ENCODE measurements around the gene SIL1.
"Not testable (repeated sequence)": the region's sequence is repeated elsewhere in the genome, so short reads cannot be mapped to it uniquely, and the experiment has no call there.

Gene SIL1

DNA sequence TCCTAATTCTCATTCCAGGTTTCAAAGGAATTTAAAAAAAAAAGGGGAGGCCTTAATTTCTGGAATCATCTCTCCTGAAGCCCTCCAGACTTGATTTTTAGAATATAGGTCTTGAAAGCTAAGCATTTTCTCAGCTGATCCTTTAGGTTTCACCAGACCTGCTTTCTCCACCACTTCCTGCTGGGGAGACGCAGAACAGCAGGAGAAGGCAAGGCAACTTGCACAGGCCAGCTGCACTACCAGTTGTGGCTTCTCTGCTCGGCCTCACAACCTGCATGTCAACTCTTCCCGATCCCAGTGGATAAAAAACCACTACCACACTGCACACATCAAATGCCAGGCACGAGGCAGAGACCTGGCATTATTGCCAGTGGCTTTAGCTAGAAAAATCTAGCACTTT, 119.8 kb downstream of the SIL1 start:
- DNase-seq (ENCODE audit: insufficient read length, low spot score) (no peak), FAIRE-seq (no peak)
- TF ChIP-seq POLR2A (IDR thresholded peaks at IDR 0.05; ENCODE audit: low read depth, low read length), result no peak

DNA sequence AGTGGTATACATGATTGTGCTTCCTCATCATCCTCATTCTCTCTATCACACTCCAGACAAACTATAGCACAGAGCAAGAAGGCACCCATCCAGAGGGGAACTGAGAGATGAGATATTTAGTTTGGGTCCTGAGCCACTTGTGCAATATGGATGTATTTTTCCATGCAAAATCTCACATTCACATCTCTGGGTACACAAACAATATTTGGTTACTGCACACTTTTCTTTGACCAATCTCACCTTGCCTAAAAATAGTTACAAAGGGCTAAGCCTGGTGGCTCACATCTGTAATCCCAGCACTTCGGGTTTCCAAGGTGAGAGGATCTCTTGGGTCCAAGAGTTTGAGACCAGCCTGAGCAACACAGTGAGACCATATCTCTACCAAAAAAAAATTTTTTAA, 120.3 kb downstream of the SIL1 start:
- no peak for FAIRE-seq
- TF ChIP-seq POLR2A (IDR thresholded peaks at IDR 0.05; ENCODE audit: low read depth, low read length), result no peak
- DNase-seq (ENCODE audit: insufficient read length, low spot score), result no peak

DNA sequence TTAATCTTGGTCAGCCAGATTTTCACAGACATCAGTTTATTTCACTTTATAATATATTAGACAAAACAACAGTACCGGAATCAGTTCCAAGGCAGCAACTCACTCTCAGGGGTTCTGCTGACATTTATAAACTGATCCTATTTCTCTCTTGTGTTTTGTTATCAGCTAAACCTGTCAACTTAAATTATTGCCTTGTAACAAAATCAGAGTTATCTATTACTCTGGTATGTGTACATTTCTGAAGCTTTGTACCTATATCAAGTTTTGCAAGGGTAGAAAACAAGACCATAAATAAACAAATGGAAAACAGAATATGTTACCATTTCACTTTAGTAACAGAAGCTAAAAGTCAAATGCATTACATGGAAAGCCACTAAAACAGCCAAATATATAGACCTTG, 122.1 kb downstream of the SIL1 start:
- FAIRE-seq (no peak), DNase-seq (ENCODE audit: insufficient read length, low spot score) (no peak)

GRCh38 chr5:139075066-139076050, 122.8 kb downstream of the SIL1 start:
- TF ChIP-seq POLR2A (IDR thresholded peaks at IDR 0.05; ENCODE audit: low read depth, low read length), result no peak
- DNase-seq (ENCODE audit: insufficient read length, low spot score), result no peak

More for the DNA sequence above, 122.1 kb downstream of the SIL1 start:
- no peak for TF ChIP-seq POLR2A (IDR thresholded peaks at IDR 0.05; ENCODE audit: low read depth, low read length)

DNA sequence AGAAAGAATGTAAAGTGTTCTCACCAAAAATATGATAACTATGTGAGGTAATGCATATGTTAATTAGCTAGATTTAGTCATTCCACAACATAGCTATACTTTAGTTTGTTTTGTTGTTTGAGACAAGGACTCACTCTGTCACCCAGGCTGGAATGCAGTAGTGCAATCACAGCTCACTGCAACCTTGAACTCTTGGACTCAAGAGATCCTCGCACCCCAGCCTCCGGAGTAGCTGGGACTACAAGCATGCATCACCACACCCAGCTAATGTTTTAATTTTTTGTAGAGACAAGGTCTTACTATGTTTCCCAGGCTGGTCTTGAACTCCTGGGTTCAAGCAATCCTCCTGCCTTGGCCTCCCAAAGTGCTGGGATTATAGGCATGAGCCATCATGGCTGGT, 124.2 kb downstream of the SIL1 start:
- DNase-seq (ENCODE audit: insufficient read length, low spot score); FAIRE-seq: not testable (repeated sequence)

More at GRCh38 chr5:139075066-139076050, 122.8 kb downstream of the SIL1 start:
- no peak for FAIRE-seq

GRCh38 chr5:139068494-139069151, 129.5 kb downstream of the SIL1 start:
- no peak for FAIRE-seq
- TF ChIP-seq POLR2A (IDR thresholded peaks at IDR 0.05; ENCODE audit: low read depth, low read length), result no peak
- DNase-seq (ENCODE audit: insufficient read length, low spot score), result no peak

- DNase-seq (ENCODE audit: insufficient read length, low spot score) (no peak), FAIRE-seq (no peak)
- TF ChIP-seq POLR2A (IDR thresholded peaks at IDR 0.05; ENCODE audit: low read depth, low read length), result no peak
Observed at GRCh38 chr5:139068060-139068459, 130.1 kb downstream of the SIL1 start.

- no peak for DNase-seq (ENCODE audit: insufficient read length, low spot score)
- TF ChIP-seq POLR2A (IDR thresholded peaks at IDR 0.05; ENCODE audit: low read depth, low read length), result no peak
- FAIRE-seq, result no peak
Observed at GRCh38 chr5:139065306-139065705, 132.9 kb downstream of the SIL1 start.

- DNase-seq (ENCODE audit: insufficient read length, low spot score) (no peak), FAIRE-seq (no peak)
- no peak for TF ChIP-seq POLR2A (IDR thresholded peaks at IDR 0.05; ENCODE audit: low read depth, low read length)
Observed at GRCh38 chr5:139064613-139065012, 133.6 kb downstream of the SIL1 start.

- no peak for FAIRE-seq
- TF ChIP-seq POLR2A (IDR thresholded peaks at IDR 0.05; ENCODE audit: low read depth, low read length), result no peak
Observed at GRCh38 chr5:139063664-139064054, 134.5 kb downstream of the SIL1 start.

GRCh38 chr5:139062910-139063663, 135.1 kb downstream of the SIL1 start:
- no peak for TF ChIP-seq POLR2A (IDR thresholded peaks at IDR 0.05; ENCODE audit: low read depth, low read length)
- FAIRE-seq (no peak), DNase-seq (ENCODE audit: insufficient read length, low spot score) (no peak)

More at GRCh38 chr5:139063664-139064054, 134.5 kb downstream of the SIL1 start:
- DNase-seq (ENCODE audit: insufficient read length, low spot score), result no peak

GRCh38 chr5:139061856-139062255, 136.3 kb downstream of the SIL1 start:
- DNase-seq (ENCODE audit: insufficient read length, low spot score) (no peak), FAIRE-seq (no peak)
- no peak for TF ChIP-seq POLR2A (IDR thresholded peaks at IDR 0.05; ENCODE audit: low read depth, low read length)

DNA sequence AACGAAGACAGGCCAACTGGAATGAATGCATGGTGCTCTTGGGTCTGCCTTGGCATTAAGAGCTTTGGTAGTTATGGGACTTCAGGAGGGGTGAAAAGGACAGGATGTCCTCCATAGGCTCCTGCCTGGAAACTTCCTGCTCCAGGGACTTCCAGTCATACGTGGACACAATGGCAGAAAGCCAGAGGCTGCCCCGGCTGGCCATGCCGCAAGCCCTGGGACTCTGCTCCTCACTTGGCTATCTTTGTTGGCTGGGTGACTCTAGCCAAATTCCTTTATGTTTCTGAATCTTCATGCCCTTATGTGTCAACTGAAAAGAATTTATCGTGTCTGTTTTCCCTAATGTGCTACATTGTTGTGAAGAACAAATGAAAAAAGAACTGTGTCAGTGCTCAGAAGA, 136.9 kb downstream of the SIL1 start:
- TF ChIP-seq POLR2A (IDR thresholded peaks at IDR 0.05; ENCODE audit: low read depth, low read length), result no peak
- FAIRE-seq (no peak), DNase-seq (ENCODE audit: insufficient read length, low spot score) (peak; percentile 20)

GRCh38 chr5:139058121-139058520, 140.0 kb downstream of the SIL1 start:
- DNase-seq (ENCODE audit: insufficient read length, low spot score) (no peak), FAIRE-seq (no peak)
- no peak for TF ChIP-seq POLR2A (IDR thresholded peaks at IDR 0.05; ENCODE audit: low read depth, low read length)

GRCh38 chr5:139057045-139057939, 140.9 kb downstream of the SIL1 start:
- DNase-seq (ENCODE audit: insufficient read length, low spot score), result not testable (repeated sequence)

More at GRCh38 chr5:139057045-139057939, 140.9 kb downstream of the SIL1 start:
- not testable (repeated sequence) for FAIRE-seq

Data from H54 (cell line).